GM21737 (cell line): ENCODE results near the gene CYP4F11.
"Not testable (repeated sequence)": the region's sequence is repeated elsewhere in the genome, so short reads cannot be mapped to it uniquely, and the experiment has no call there.

Experiments
- ATAC-seq: cut with Tn5 transposase; IDR thresholded peaks from one replicate; pipeline ENCODE4 v1.9.1; 2021; ENCODE audit warnings: mild to moderate bottlenecking, moderate library complexity; ENCODE audit not compliant: unreplicated experiment

CYP4F11 gene

GRCh38 chr19:15934332-15935078 is at the start of gene CYP4F11:
CYP4F11 (minus strand) TSS chr19:15934529; CDS start chr19:15934408, 121 bp downstream.
- no peak for ATAC-seq

GRCh38 chr19:15979293-15979692 is 45.0 kb upstream of the CYP4F11 start:
- ATAC-seq = no peak

GRCh38 chr19:15977690-15978089 is 43.4 kb upstream of the CYP4F11 start:
- no peak for ATAC-seq

GRCh38 chr19:15976836-15977689 is 42.7 kb upstream of the CYP4F11 start:
- no peak for ATAC-seq

GRCh38 chr19:15974856-15975255 is 40.5 kb upstream of the CYP4F11 start:
- ATAC-seq = no peak

- ATAC-seq = not testable (repeated sequence)
These were observed 37.7 kb upstream of the CYP4F11 start for GRCh38 chr19:15972043-15972442.

GRCh38 chr19:15971224-15971780 is 37.0 kb upstream of the CYP4F11 start:
- no peak for ATAC-seq

- ATAC-seq = no peak
These were observed 29.9 kb upstream of the CYP4F11 start for GRCh38 chr19:15964231-15964630.

GRCh38 chr19:15962319-15962718 is 28.0 kb upstream of the CYP4F11 start:
- ATAC-seq = no peak

GRCh38 chr19:15954820-15955219 is 20.5 kb upstream of the CYP4F11 start:
- ATAC-seq = no peak

- ATAC-seq = no peak
These were observed 14.1 kb upstream of the CYP4F11 start, which contains the start of gene OR10H4 for GRCh38 chr19:15948223-15949058. OR10H4 (plus strand) TSS chr19:15949008; CDS start chr19:15949008, 0 bp downstream.

GRCh38 chr19:15945301-15945700 is 11.0 kb upstream of the CYP4F11 start:
- no peak for ATAC-seq

- ATAC-seq = no peak
These were observed 10.1 kb upstream of the CYP4F11 start for GRCh38 chr19:15944401-15944800.

- no peak for ATAC-seq
These were observed 3.4 kb upstream of the CYP4F11 start for GRCh38 chr19:15937771-15938170.

GRCh38 chr19:15936950-15937349 is 2.6 kb upstream of the CYP4F11 start:
- no peak for ATAC-seq

GRCh38 chr19:15936173-15936572 is 1.8 kb upstream of the CYP4F11 start:
- no peak for ATAC-seq

- ATAC-seq = no peak
These were observed 906 bp upstream of the CYP4F11 start for GRCh38 chr19:15935167-15935702.

GRCh38 chr19:15933761-15934331 is 483 bp downstream of the CYP4F11 start:
- ATAC-seq = not testable (repeated sequence)

- no peak for ATAC-seq
These were observed 6.0 kb downstream of the CYP4F11 start for GRCh38 chr19:15928321-15928720.

GRCh38 chr19:15926484-15926883 is 7.8 kb downstream of the CYP4F11 start:
- ATAC-seq = no peak
